Pancreas (tissue), 10 donors: ENCODE measurements around the gene APC2. TPM values are rescaled to one million over a fixed set of nuclear protein-coding genes. Genes with fewer than 3 reads are reported as not detected.

Experiments
- ATAC-seq, 4 donors: fragments of 200-7000 bp; cut with Tn5 transposase; one replicate each; pipeline versions ENCODE4 v1.8.0 to v1.9.1; 2020; ENCODE audit warnings: mild to moderate bottlenecking in 4 of 4, moderate library complexity in 4 of 4
- DNase-seq, 6 donors: peaks; one replicate each; pipeline ENCODE4 v3.0.0-alpha.2; 2020
- FAIRE-seq: peaks from 2 replicates; lab custom pipeline; 2012; peaks lifted over from hg19 to GRCh38; lab: Jason Lieb, UNC
- H3K27ac ChIP-seq, 4 donors: fragments of 200-600 bp; sonication (generic); 1 replicate in 3 of 4; 2 replicates in 1 of 4; pipeline versions ENCODE4 v1.5.0 to v1.8.0; 2020
- H3K27me3 ChIP-seq, 4 donors: fragments of 200-600 bp; one replicate each; pipeline ENCODE4 v1.8.0; 2021
- H3K36me3 ChIP-seq, 3 donors: fragments of 200-600 bp; sonication (generic) in 1 of 3; one replicate each; pipeline versions ENCODE4 v1.5.0 to v1.8.0; 2020 to 2021
- H3K4me1 ChIP-seq, 3 donors: fragments of 200-600 bp; one replicate each; pipeline ENCODE4 v1.8.0; 2021
- H3K4me3 ChIP-seq, 4 donors: fragments of 200-600 bp; sonication (generic) in 2 of 4; one replicate each; pipeline versions ENCODE4 v1.5.0 to v1.8.0; 2020 to 2021
- H3K9me3 ChIP-seq, 4 donors: fragments of 200-600 bp; one replicate each; pipeline ENCODE4 v1.8.0; 2021
- CTCF ChIP-seq, 4 donors: fragments of 200-600 bp; sonication (generic) in 3 of 4; IDR thresholded peaks; one replicate each; pipeline versions ENCODE4 v1.5.0 to v1.8.0; 2021; ENCODE audit warnings: antibody characterized with exemption in 4 of 4
- WGBS, 2 donors: extraction: QIAGEN DNeasy Blood & Tissue Kit; methylation state at CpG; one replicate each; pipeline ENCODE4 v1.1.7; 2013; 5-methylcytosine and 5-hydroxymethylcytosine counted together
- intact Hi-C, 3 donors: fragments of 100-400 bp; cut with DNase I; formaldehyde crosslinking; loops; one replicate each; pipeline versions ENCODE4 v1.11.1 to v1.14.2; 2022
- polyA plus RNA-seq, 2 donors: library from polyadenylated mRNA; stranded (reverse); fragments of 200-250 nt; gene quantifications; one replicate each; pipeline ENCODE4 v1.2.3, GENCODE V29; 2013
- total RNA-seq, 6 donors: library from RNA; stranded (reverse); fragmentation: NEBNext Ultra II Directional in 4 of 6; extraction: Animal tissue kit (Norgen Biotek cat#: 25700) in 4 of 6; gene quantifications; one replicate each; pipeline versions ENCODE4 v1.2.1 to v1.2.4, GENCODE V29; 2021 to 2023
- donor health status: healthy with polysubstance abuse.
- donor health status: DM: no; HTN: no; CAD: no; lungs with moderate emphysema.
- donor health status: DM: no; HTN: no; CAD: no.
- donor health status: control.
- donor health status: control.
- donor health status: Bipolar disorder and iron deficiency.
- donor health status: DM: yes; HTN: yes; CAD: no.
- donor health status: DM: no; HTN: no; CAD: no.
- donor health status: DM: no; HTN: no; CAD: no.
- donor health status: DM: yes; HTN: yes; CAD: no.

Gene APC2
- total and polyA plus RNA-seq, 8 donors: 0.04 to 0.27 (median 0.06) TPM; not detected in 1

GRCh38 chr19:1430246-1430645 lies 19.7 kb upstream of the APC2 start:
- DNase-seq: peak in 1 of 6 donors; percentile 50
- Histone ChIP-seq H3K27ac (no peak overlapping the region), H3K9me3 (no peaks in the 10 kb centered on the region), H3K27me3 (no peaks in the 10 kb centered on the region), H3K4me3 (no peak overlapping the region), H3K36me3 (peaks cover 0 to 59% (median 27%) of the 10 kb centered on the region in 3 donors), H3K4me1 (no peaks in the 10 kb centered on the region)
- 88% methylated on average over 13 to 14 of the region's 14 CpGs for WGBS, 2 donors
- TF ChIP-seq CTCF (IDR thresholded peaks at IDR 0.05): no peak
- ATAC-seq: no peak
- FAIRE-seq: no peak
- intact Hi-C loops: no loop called here

- peaks cover 0 to 59% (median 22%) of the 10 kb centered on the region in 3 donors for H3K36me3 ChIP-seq
Measured at GRCh38 chr19:1431759-1432506, 18.0 kb upstream of the APC2 start.

GRCh38 chr19:1432507-1432887 lies 17.4 kb upstream of the APC2 start:
- H3K4me1 ChIP-seq: no peaks in the 10 kb centered on the region
- no peaks in the 10 kb centered on the region for H3K27me3 ChIP-seq
- no peak overlapping the region for H3K4me3 ChIP-seq
- no peak for ATAC-seq
- H3K9me3 ChIP-seq: no peaks in the 10 kb centered on the region
- H3K27ac ChIP-seq: no peak overlapping the region
- peaks cover 0 to 59% (median 22%) of the 10 kb centered on the region in 3 donors for H3K36me3 ChIP-seq
- no peak for TF ChIP-seq CTCF (IDR thresholded peaks at IDR 0.05)
- intact Hi-C loops: no loop called here
- DNase-seq: no peak
- FAIRE-seq: no peak
- WGBS, 2 donors: 95 to 96% methylated on average over 16 of the region's 16 CpGs

More at GRCh38 chr19:1431759-1432506, 18.0 kb upstream of the APC2 start:
- ATAC-seq: no peak
- no peaks in the 10 kb centered on the region for H3K27me3 ChIP-seq
- FAIRE-seq: no peak
- H3K27ac ChIP-seq: no peak overlapping the region
- intact Hi-C loops: no loop called here
- WGBS, 2 donors: 91 to 94% methylated on average over 24 of the region's 24 CpGs
- no peak overlapping the region for H3K4me3 ChIP-seq
- no peaks in the 10 kb centered on the region for H3K4me1 ChIP-seq
- no peak for TF ChIP-seq CTCF (IDR thresholded peaks at IDR 0.05)
- H3K9me3 ChIP-seq: no peaks in the 10 kb centered on the region
- DNase-seq: peak in 2 of 6 donors; percentile 26 to 53

- Histone ChIP-seq H3K4me1 (no peaks in the 10 kb centered on the region), H3K27me3 (no peaks in the 10 kb centered on the region), H3K27ac (no peak overlapping the region), H3K4me3 (no peak overlapping the region), H3K9me3 (no peaks in the 10 kb centered on the region), H3K36me3 (peaks cover 0 to 59% (median 22%) of the 10 kb centered on the region in 3 donors)
- no peak for TF ChIP-seq CTCF (IDR thresholded peaks at IDR 0.05)
- WGBS, 2 donors: 90 to 93% methylated on average over 47 of the region's 47 CpGs
- ATAC-seq: no peak
- no peak for FAIRE-seq
- peak in 2 of 6 donors; percentile 47 to 57 for DNase-seq
- intact Hi-C loops: no loop called here
Measured at GRCh38 chr19:1433119-1434039, 16.5 kb upstream of the APC2 start.
